ENCODE results near the gene AP2M1. TPM values are rescaled to one million over a fixed set of nuclear protein-coding genes. Genes with fewer than 3 reads are reported as not detected.

Gene AP2M1
- total RNA-seq, 1 experiment from 2014 or later, result 335 TPM

- no peak for ATAC-seq
- TF ChIP-seq TCF7L2 (IDR thresholded peaks at IDR 0.05; ENCODE audit: low read depth, low read length) (no peak), REST (IDR thresholded peaks at IDR 0.05; ENCODE audit: insufficient read depth in 1 of 2, low read depth in 2 of 2, low read length in 1 of 2) (no peak), SIN3A (IDR thresholded peaks at IDR 0.05; ENCODE audit: borderline replicate concordance, insufficient read depth, low read depth, low read length) (no peak), POLR2AphosphoS5 (IDR thresholded peaks at IDR 0.05; ENCODE audit: low read depth, low read length) (no peak), CTCF (IDR thresholded peaks at IDR 0.05) (no peak)
- H3K9me3 ChIP-seq (ENCODE audit: control insufficient read depth, insufficient read depth, low read depth, low read length), result no peaks in the 10 kb centered on the region
- H3K4me1 ChIP-seq (ENCODE audit: control insufficient read depth, insufficient read depth, low read length), result peaks cover 15% of the 10 kb centered on the region
- no peak for DNase-seq (ENCODE audit: low read depth, low spot score)
- no peaks in the 10 kb centered on the region for H3K27me3 ChIP-seq (ENCODE audit: control insufficient read depth, insufficient read depth, low read length)
- H3K4me3 ChIP-seq (ENCODE audit: low read depth in 2 of 2, low read length in 2 of 2), result no peak overlapping the region
- ChIA-PET CTCF (no interaction called here), POLR2A (interaction anchor here (0.6 kb wide), 3 partner anchors 9 to 46 kb away, joined by 3 to 6 read pairs (median 3); partner anchors contain the start of gene AP2M1)
- H3K27ac ChIP-seq (ENCODE audit: low read length), result no peak overlapping the region
- intact Hi-C loops (cut with micrococcal nuclease; ENCODE audit: unreplicated experiment), result no loop called here
- in situ Hi-C loops (cut with HindIII; ENCODE audit: low pct_unique_long_range_greater_than_20kb, low sequenced_read_pairs), result no loop called here
- H3K36me3 ChIP-seq (ENCODE audit: control insufficient read depth, insufficient read depth, low read length), result peaks cover 31% of the 10 kb centered on the region
- no TSS peak for BruUV-seq (replicated peaks)
Measured at GRCh38 chr3:184183679-184184078, 9.0 kb downstream of the AP2M1 start.

DNA sequence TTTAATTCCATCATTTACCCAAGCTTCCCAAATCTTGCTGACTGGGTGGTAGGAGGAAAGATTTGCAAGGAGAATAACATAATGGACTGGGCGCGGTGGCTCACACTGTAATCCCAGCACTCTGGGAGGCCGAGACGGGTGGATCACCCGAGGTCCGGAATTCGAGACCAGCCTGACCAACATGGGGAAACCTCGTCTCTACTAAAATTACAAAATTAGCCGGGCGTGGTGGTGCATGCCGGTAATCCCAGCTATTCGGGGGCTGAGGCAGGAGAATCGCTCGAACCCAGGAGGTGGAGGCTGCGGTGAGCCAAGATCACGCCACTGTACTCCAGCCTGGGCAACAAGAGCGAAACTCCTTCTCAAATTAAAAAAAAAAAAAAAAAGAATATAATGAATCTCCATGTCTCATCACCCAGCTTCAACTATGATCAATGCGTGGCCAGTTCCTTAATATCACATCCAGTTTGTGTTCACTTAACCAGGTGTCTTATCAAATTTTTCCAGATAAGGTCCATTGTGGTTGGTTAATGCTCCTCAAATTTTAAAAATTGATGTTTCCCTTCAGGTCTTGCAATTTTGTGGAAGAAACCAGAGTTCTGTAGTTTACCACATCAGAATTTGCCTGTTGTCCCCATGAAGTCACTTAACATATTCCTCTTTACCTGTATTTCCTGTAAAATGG is 10.0 kb downstream of the AP2M1 start:
- Histone ChIP-seq H3K9me3 (ENCODE audit: control insufficient read depth, insufficient read depth, low read depth, low read length) (no peaks in the 10 kb centered on the region), H3K36me3 (ENCODE audit: control insufficient read depth, insufficient read depth, low read length) (peaks cover 30% of the 10 kb centered on the region), H3K4me1 (ENCODE audit: control insufficient read depth, insufficient read depth, low read length) (peaks cover 15% of the 10 kb centered on the region), H3K27ac (ENCODE audit: low read length) (peak overlapping the region; percentile 90), H3K4me3 (ENCODE audit: low read depth in 2 of 2, low read length in 2 of 2) (no peak overlapping the region), H3K27me3 (ENCODE audit: control insufficient read depth, insufficient read depth, low read length) (no peaks in the 10 kb centered on the region)
- in situ Hi-C loops (cut with HindIII; ENCODE audit: low pct_unique_long_range_greater_than_20kb, low sequenced_read_pairs), result no loop called here
- CTCF ChIA-PET, result no interaction called here
- intact Hi-C loops (cut with micrococcal nuclease; ENCODE audit: unreplicated experiment), result no loop called here
- no peak for TF ChIP-seq CTCF (IDR thresholded peaks at IDR 0.05)
- TF ChIP-seq SIN3A (IDR thresholded peaks at IDR 0.05; ENCODE audit: borderline replicate concordance, insufficient read depth, low read depth, low read length), result no peak
- no peak for TF ChIP-seq TCF7L2 (IDR thresholded peaks at IDR 0.05; ENCODE audit: low read depth, low read length)
- TF ChIP-seq REST (IDR thresholded peaks at IDR 0.05; ENCODE audit: insufficient read depth in 1 of 2, low read depth in 2 of 2, low read length in 1 of 2), result no peak
- no peak for TF ChIP-seq POLR2AphosphoS5 (IDR thresholded peaks at IDR 0.05; ENCODE audit: low read depth, low read length)
- POLR2A ChIA-PET, result interaction anchor here (0.6 kb wide), 1 partner anchor 10 kb away, joined by 3 read pairs; the partner anchor contains the start of gene AP2M1
- no peak for ATAC-seq
- BruUV-seq (replicated peaks), result no TSS peak
- DNase-seq (ENCODE audit: low read depth, low spot score), result no peak
